Liver (tissue), 9 donors: Measurements from ENCODE around the gene ANAPC10. TPM values are rescaled to one million over a fixed set of nuclear protein-coding genes. Genes with fewer than 3 reads are reported as not detected.

Experiments
- DNase-seq: peaks from one replicate; pipeline ENCODE4 v3.0.0-alpha.2; 2017; ENCODE audit warnings: low spot score
- H3K27ac ChIP-seq, 2 donors: one replicate each; pipeline ENCODE4 v1.7.0; 2013; ENCODE audit warnings: inconsistent platforms in 2 of 2, low read length in 2 of 2, control low read depth in 1 of 2, low read depth in 1 of 2, mild to moderate bottlenecking in 1 of 2
- H3K27me3 ChIP-seq, 4 donors: one replicate each; pipeline versions ENCODE4 v1.6.1 to v1.7.0; 2013; ENCODE audit warnings: low read length in 3 of 4, inconsistent platforms in 1 of 4, mild to moderate bottlenecking in 1 of 4, moderate library complexity in 1 of 4; ENCODE audit not compliant: control insufficient read depth in 4 of 4, insufficient read depth in 4 of 4
- H3K36me3 ChIP-seq, 4 donors: one replicate each; pipeline versions ENCODE4 v1.6.1 to v1.7.0; 2013; ENCODE audit warnings: low read length in 3 of 4, mild to moderate bottlenecking in 3 of 4, low read depth in 1 of 4, moderate library complexity in 1 of 4; ENCODE audit not compliant: control insufficient read depth in 4 of 4, insufficient read depth in 3 of 4
- H3K4me1 ChIP-seq, 4 donors: one replicate each; pipeline versions ENCODE4 v1.6.1 to v1.7.0; 2013; ENCODE audit warnings: low read length in 3 of 4, mild to moderate bottlenecking in 3 of 4, moderate library complexity in 1 of 4; ENCODE audit not compliant: control insufficient read depth in 4 of 4, insufficient read depth in 4 of 4
- H3K4me3 ChIP-seq, 3 donors: one replicate each; pipeline versions ENCODE4 v1.6.1 to v1.7.0; 2013; ENCODE audit warnings: low read length in 3 of 3, control low read depth in 1 of 3, low read depth in 1 of 3, mild to moderate bottlenecking in 1 of 3
- H3K9ac ChIP-seq, 2 donors: one replicate each; pipeline ENCODE4 v1.7.0; 2013; ENCODE audit warnings: low read length in 2 of 2, mild to moderate bottlenecking in 2 of 2, moderate library complexity in 2 of 2, control low read depth in 1 of 2, low read depth in 1 of 2
- H3K9me3 ChIP-seq, 4 donors: one replicate each; pipeline versions ENCODE4 v1.6.1 to v1.7.0; 2013; ENCODE audit warnings: low read length in 3 of 4; ENCODE audit not compliant: control insufficient read depth in 4 of 4
- EGR1 ChIP-seq, 2 donors: IDR thresholded peaks; 2 replicates each; pipeline ENCODE4 v1.6.1; 2016 to 2018; ENCODE audit warnings: antibody characterized with exemption in 2 of 2, low read depth in 2 of 2
- FOXA1 ChIP-seq: IDR thresholded peaks from 2 replicates; pipeline ENCODE4 v1.6.1; 2016; ENCODE audit warnings: antibody characterized with exemption
- FOXA2 ChIP-seq: IDR thresholded peaks from 2 replicates; pipeline ENCODE4 v1.6.1; 2016; ENCODE audit warnings: antibody characterized with exemption
- GABPA ChIP-seq, 2 donors: IDR thresholded peaks in 1 of 2; conservative IDR thresholded peaks in 1 of 2; 2 replicates each; pipeline ENCODE4 v1.6.1; 2016; ENCODE audit warnings: antibody characterized with exemption in 2 of 2, mild to moderate bottlenecking in 1 of 2, moderate library complexity in 1 of 2
- HNF4A ChIP-seq, 2 donors: conservative IDR thresholded peaks; 2 replicates each; pipeline ENCODE4 v1.6.1; 2016; ENCODE audit warnings: antibody characterized with exemption in 2 of 2, mild to moderate bottlenecking in 2 of 2
- HNF4G ChIP-seq: IDR thresholded peaks from 2 replicates; pipeline ENCODE4 v1.6.1; 2016; ENCODE audit warnings: antibody characterized with exemption
- JUND ChIP-seq, 2 donors: IDR thresholded peaks; 2 replicates each; pipeline ENCODE4 v1.6.1; 2016; ENCODE audit warnings: antibody characterized with exemption in 2 of 2
- NR2F2 ChIP-seq: IDR thresholded peaks from 2 replicates; pipeline ENCODE4 v1.6.1; 2016; ENCODE audit warnings: antibody characterized with exemption
- RAD21 ChIP-seq, 2 donors: IDR thresholded peaks; 2 replicates each; pipeline ENCODE4 v1.6.1; 2016; ENCODE audit warnings: antibody characterized with exemption in 2 of 2, mild to moderate bottlenecking in 2 of 2
- RXRA ChIP-seq, 2 donors: IDR thresholded peaks; 2 replicates each; pipeline ENCODE4 v1.6.1; 2017 to 2018; ENCODE audit warnings: antibody characterized with exemption in 2 of 2, mild to moderate bottlenecking in 1 of 2
- SP1 ChIP-seq: IDR thresholded peaks from 2 replicates; pipeline ENCODE4 v1.6.1; 2018; ENCODE audit warnings: antibody characterized with exemption, mild to moderate bottlenecking
- TAF1 ChIP-seq: conservative IDR thresholded peaks from 2 replicates; pipeline ENCODE4 v1.6.1; 2016; ENCODE audit warnings: antibody characterized with exemption, mild to moderate bottlenecking
- YY1 ChIP-seq: IDR thresholded peaks from 2 replicates; pipeline ENCODE4 v1.6.1; 2016; ENCODE audit warnings: antibody characterized with exemption, mild to moderate bottlenecking
- WGBS: extraction: QIAGEN DNeasy Blood & Tissue Kit; methylation state at CpG from one replicate; pipeline ENCODE4 v1.1.7; 2013; 5-methylcytosine and 5-hydroxymethylcytosine counted together
- polyA plus RNA-seq, 2 donors: library from polyadenylated mRNA; stranded (reverse) in 1 of 2; unstranded in 1 of 2; fragments of 200-250 nt in 1 of 2; fragments of >200 nt in 1 of 2; fragmentation: Nextera tagmentation in 1 of 2; extraction: Ambion mirVana in 1 of 2; gene quantifications; one replicate each; pipeline versions ENCODE4 v1.2.1 to v1.2.3, GENCODE V29; 2013 to 2015
- total RNA-seq, 2 donors: library from RNA; depleted of rRNA; stranded (reverse); fragments of >200 nt; gene quantifications; one replicate each; pipeline ENCODE4 v1.2.3, GENCODE V29; 2014
- TF ChIP-seq, protein P1 (sequence below): IDR thresholded peaks from 2 replicates; pipeline ENCODE4 v1.6.1; 2016; ENCODE audit warnings: antibody characterized with exemption
- TF ChIP-seq, protein P2 (sequence below): fragments of 150-350 bp; IDR thresholded peaks from 2 replicates; pipeline ENCODE4 v1.5.1; 2017; ENCODE audit warnings: improper control_type of control experiment, low read depth, low read length; ENCODE audit not compliant: missing input control
- TF ChIP-seq, protein P3 (sequence below): IDR thresholded peaks from 2 replicates; pipeline ENCODE4 v1.6.1; 2016; ENCODE audit warnings: antibody characterized with exemption
- TF ChIP-seq, protein P4 (sequence below): IDR thresholded peaks from 2 replicates; pipeline ENCODE4 v1.6.1; 2016; ENCODE audit warnings: antibody characterized with exemption, mild to moderate bottlenecking
- TF ChIP-seq, protein P5 (sequence below): IDR thresholded peaks from 2 replicates; pipeline ENCODE4 v1.6.1; 2016; ENCODE audit warnings: antibody characterized with exemption
- donor health status: healthy.
- donor health status: healthy.
- donor health status: healthy.
- donor health status: healthy.
- donor health status: healthy.

The ANAPC10 gene
- total and polyA plus RNA-seq, 4 donors: 6.2 to 16.1 (median 14.5) TPM

DNA sequence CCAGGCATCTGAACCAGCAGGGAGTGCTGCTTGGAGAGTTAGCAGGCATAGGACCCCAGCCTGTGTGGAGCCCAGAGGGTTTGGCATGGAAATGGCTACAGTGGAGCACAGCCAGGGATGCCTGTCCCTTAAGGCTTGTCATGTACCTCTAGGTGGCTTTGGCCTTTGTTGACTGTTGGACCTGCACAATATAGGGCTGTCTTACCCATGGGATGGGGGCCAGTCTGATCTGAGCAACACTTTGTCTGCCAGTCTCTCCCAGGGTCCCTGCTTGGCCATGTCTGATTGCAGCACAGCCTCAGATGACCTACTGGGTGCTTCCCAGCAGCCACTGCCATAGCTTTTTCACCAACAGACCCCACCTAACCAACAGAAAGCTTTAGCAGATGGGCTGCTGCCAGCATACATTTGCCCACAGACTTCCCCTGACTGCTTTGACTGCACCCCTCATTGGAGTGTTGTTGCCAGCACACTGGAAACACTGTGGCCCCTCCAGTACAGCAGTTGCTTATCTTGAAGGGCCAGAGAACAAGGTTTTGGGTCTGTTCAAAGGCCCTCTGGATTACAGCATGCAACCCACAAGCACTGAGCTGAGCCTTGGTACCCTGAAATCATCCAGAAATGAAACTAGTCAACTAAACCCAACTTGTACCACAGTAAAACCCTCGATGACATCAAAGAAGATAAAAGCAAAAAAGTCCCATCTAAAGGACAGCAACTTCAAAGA is 22.1 kb downstream of the ANAPC10 start:
- Histone ChIP-seq H3K4me3 (no peak overlapping the region), H3K9ac (no peak overlapping the region), H3K4me1 (no peaks in the 10 kb centered on the region), H3K9me3 (no peaks in the 10 kb centered on the region), H3K27ac (no peak overlapping the region), H3K36me3 (peaks cover 0 to 10% (median 6%) of the 10 kb centered on the region in 4 donors), H3K27me3 (no peaks in the 10 kb centered on the region)
- WGBS: 88% methylated on average over 1 of the region's 1 CpG
- DNase-seq: no peak
- no peak for TF ChIP-seq FOXA1
- TF ChIP-seq, protein P1, sequence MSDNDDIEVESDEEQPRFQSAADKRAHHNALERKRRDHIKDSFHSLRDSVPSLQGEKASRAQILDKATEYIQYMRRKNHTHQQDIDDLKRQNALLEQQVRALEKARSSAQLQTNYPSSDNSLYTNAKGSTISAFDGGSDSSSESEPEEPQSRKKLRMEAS: no peak
- TF ChIP-seq EGR1 (IDR thresholded peaks at IDR 0.05; ENCODE audit: low read depth in 2 of 2): no peak
- no peak for TF ChIP-seq TAF1
- TF ChIP-seq HNF4G: no peak
- no peak for TF ChIP-seq RAD21 (IDR thresholded peaks at IDR 0.05)
- TF ChIP-seq FOXA2: no peak
- no peak for TF ChIP-seq JUND (IDR thresholded peaks at IDR 0.05)
- TF ChIP-seq NR2F2: no peak
- TF ChIP-seq, protein P2, sequence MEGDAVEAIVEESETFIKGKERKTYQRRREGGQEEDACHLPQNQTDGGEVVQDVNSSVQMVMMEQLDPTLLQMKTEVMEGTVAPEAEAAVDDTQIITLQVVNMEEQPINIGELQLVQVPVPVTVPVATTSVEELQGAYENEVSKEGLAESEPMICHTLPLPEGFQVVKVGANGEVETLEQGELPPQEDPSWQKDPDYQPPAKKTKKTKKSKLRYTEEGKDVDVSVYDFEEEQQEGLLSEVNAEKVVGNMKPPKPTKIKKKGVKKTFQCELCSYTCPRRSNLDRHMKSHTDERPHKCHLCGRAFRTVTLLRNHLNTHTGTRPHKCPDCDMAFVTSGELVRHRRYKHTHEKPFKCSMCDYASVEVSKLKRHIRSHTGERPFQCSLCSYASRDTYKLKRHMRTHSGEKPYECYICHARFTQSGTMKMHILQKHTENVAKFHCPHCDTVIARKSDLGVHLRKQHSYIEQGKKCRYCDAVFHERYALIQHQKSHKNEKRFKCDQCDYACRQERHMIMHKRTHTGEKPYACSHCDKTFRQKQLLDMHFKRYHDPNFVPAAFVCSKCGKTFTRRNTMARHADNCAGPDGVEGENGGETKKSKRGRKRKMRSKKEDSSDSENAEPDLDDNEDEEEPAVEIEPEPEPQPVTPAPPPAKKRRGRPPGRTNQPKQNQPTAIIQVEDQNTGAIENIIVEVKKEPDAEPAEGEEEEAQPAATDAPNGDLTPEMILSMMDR: no peak
- TF ChIP-seq, protein P3, sequence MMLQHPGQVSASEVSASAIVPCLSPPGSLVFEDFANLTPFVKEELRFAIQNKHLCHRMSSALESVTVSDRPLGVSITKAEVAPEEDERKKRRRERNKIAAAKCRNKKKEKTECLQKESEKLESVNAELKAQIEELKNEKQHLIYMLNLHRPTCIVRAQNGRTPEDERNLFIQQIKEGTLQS: no peak
- TF ChIP-seq SP1: no peak
- TF ChIP-seq, protein P4, sequence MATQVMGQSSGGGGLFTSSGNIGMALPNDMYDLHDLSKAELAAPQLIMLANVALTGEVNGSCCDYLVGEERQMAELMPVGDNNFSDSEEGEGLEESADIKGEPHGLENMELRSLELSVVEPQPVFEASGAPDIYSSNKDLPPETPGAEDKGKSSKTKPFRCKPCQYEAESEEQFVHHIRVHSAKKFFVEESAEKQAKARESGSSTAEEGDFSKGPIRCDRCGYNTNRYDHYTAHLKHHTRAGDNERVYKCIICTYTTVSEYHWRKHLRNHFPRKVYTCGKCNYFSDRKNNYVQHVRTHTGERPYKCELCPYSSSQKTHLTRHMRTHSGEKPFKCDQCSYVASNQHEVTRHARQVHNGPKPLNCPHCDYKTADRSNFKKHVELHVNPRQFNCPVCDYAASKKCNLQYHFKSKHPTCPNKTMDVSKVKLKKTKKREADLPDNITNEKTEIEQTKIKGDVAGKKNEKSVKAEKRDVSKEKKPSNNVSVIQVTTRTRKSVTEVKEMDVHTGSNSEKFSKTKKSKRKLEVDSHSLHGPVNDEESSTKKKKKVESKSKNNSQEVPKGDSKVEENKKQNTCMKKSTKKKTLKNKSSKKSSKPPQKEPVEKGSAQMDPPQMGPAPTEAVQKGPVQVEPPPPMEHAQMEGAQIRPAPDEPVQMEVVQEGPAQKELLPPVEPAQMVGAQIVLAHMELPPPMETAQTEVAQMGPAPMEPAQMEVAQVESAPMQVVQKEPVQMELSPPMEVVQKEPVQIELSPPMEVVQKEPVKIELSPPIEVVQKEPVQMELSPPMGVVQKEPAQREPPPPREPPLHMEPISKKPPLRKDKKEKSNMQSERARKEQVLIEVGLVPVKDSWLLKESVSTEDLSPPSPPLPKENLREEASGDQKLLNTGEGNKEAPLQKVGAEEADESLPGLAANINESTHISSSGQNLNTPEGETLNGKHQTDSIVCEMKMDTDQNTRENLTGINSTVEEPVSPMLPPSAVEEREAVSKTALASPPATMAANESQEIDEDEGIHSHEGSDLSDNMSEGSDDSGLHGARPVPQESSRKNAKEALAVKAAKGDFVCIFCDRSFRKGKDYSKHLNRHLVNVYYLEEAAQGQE: no peak
- no peak for TF ChIP-seq YY1
- TF ChIP-seq GABPA (IDR thresholded peaks at IDR 0.05 in 1 of 2, conservative IDR thresholded peaks at IDR 0.05 in 1 of 2): no peak

DNA sequence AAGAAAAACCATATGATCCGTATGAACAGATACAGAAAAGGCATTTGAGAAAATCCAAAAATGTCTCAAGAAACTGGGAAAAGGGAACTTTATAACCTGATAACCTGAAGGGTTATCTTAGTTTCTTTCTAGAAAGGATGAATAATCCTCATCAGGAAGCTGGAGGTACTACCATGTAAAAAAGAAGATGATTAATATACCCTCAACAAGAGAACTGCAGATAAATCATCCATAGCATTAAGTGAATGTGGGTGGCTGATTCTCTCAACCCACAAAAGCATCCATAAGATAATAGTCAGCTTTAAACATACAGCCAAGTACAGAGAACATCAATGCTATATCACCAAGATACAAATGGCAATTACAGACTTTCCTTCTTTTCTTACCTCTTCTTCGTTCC is 26.4 kb downstream of the ANAPC10 start:
- peaks cover 0 to 7% (median under 1%) of the 10 kb centered on the region in 4 donors for H3K36me3 ChIP-seq
- H3K27ac ChIP-seq: no peak overlapping the region
- H3K27me3 ChIP-seq: no peaks in the 10 kb centered on the region
- no peaks in the 10 kb centered on the region for H3K4me1 ChIP-seq
- WGBS: 97% methylated on average over 2 of the region's 2 CpGs
- H3K9me3 ChIP-seq: no peaks in the 10 kb centered on the region
- TF ChIP-seq NR2F2: no peak
- TF ChIP-seq GABPA (IDR thresholded peaks at IDR 0.05 in 1 of 2, conservative IDR thresholded peaks at IDR 0.05 in 1 of 2): no peak
- TF ChIP-seq, protein P3: no peak
- TF ChIP-seq YY1: no peak
- TF ChIP-seq FOXA1: no peak
- TF ChIP-seq SP1: no peak
- no peak for TF ChIP-seq EGR1 (IDR thresholded peaks at IDR 0.05; ENCODE audit: low read depth in 2 of 2)
- no peak for TF ChIP-seq HNF4G
- TF ChIP-seq RXRA (IDR thresholded peaks at IDR 0.05): no peak
- TF ChIP-seq FOXA2: no peak
- TF ChIP-seq HNF4A (conservative IDR thresholded peaks at IDR 0.05): no peak
- TF ChIP-seq, protein P5, sequence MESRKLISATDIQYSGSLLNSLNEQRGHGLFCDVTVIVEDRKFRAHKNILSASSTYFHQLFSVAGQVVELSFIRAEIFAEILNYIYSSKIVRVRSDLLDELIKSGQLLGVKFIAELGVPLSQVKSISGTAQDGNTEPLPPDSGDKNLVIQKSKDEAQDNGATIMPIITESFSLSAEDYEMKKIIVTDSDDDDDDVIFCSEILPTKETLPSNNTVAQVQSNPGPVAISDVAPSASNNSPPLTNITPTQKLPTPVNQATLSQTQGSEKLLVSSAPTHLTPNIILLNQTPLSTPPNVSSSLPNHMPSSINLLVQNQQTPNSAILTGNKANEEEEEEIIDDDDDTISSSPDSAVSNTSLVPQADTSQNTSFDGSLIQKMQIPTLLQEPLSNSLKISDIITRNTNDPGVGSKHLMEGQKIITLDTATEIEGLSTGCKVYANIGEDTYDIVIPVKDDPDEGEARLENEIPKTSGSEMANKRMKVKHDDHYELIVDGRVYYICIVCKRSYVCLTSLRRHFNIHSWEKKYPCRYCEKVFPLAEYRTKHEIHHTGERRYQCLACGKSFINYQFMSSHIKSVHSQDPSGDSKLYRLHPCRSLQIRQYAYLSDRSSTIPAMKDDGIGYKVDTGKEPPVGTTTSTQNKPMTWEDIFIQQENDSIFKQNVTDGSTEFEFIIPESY: no peak
- TF ChIP-seq, protein P4: no peak
- no peak overlapping the region for H3K4me3 ChIP-seq
- H3K9ac ChIP-seq: no peak overlapping the region
- no peak for DNase-seq
